ENCODE results near the gene MAP3K21.

DNA sequence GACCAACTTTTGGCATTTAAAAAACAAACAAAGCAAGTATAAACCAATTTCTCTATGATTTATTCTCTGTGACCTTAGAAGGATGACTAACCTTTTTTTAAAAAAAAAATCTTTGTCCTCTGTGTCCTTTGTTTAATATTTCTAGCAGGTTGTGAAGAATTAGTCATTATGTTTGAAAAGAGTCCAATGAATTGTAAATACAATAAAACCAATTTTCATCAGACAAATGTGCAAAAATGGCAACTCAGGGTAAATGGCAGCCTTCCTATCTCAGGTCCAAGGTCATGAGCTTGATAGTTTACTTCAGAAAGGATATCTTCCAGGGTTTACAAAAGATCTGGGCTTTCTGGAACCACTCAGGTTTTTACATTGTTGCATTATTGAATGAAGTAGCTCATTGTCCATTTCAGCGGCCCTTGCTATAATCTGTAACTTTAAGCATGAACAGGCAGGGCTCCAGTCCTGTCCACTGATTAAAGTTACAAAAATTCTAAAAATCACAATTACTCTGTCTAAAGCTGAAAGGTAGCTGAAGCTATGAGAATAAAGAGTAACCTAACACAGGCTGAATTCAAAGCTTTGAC, 11.7 kb upstream of the MAP3K21 start:
- TF ChIP-seq, protein P1, sequence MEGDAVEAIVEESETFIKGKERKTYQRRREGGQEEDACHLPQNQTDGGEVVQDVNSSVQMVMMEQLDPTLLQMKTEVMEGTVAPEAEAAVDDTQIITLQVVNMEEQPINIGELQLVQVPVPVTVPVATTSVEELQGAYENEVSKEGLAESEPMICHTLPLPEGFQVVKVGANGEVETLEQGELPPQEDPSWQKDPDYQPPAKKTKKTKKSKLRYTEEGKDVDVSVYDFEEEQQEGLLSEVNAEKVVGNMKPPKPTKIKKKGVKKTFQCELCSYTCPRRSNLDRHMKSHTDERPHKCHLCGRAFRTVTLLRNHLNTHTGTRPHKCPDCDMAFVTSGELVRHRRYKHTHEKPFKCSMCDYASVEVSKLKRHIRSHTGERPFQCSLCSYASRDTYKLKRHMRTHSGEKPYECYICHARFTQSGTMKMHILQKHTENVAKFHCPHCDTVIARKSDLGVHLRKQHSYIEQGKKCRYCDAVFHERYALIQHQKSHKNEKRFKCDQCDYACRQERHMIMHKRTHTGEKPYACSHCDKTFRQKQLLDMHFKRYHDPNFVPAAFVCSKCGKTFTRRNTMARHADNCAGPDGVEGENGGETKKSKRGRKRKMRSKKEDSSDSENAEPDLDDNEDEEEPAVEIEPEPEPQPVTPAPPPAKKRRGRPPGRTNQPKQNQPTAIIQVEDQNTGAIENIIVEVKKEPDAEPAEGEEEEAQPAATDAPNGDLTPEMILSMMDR (IDR thresholded peaks at IDR 0.05) = no peak
- no peak for TF ChIP-seq POLR2A (IDR thresholded peaks at IDR 0.05)

All from adrenal gland (tissue), 5 donors.